Non-pigmented ciliary epithelial cell (primary cell): ENCODE results near the gene ANKRD10.

Experiments used
- DNase-seq: peaks from one replicate; pipeline ENCODE4 v3.0.0-alpha.2; 2010; ENCODE audit warnings: low read depth

The ANKRD10 gene

DNA sequence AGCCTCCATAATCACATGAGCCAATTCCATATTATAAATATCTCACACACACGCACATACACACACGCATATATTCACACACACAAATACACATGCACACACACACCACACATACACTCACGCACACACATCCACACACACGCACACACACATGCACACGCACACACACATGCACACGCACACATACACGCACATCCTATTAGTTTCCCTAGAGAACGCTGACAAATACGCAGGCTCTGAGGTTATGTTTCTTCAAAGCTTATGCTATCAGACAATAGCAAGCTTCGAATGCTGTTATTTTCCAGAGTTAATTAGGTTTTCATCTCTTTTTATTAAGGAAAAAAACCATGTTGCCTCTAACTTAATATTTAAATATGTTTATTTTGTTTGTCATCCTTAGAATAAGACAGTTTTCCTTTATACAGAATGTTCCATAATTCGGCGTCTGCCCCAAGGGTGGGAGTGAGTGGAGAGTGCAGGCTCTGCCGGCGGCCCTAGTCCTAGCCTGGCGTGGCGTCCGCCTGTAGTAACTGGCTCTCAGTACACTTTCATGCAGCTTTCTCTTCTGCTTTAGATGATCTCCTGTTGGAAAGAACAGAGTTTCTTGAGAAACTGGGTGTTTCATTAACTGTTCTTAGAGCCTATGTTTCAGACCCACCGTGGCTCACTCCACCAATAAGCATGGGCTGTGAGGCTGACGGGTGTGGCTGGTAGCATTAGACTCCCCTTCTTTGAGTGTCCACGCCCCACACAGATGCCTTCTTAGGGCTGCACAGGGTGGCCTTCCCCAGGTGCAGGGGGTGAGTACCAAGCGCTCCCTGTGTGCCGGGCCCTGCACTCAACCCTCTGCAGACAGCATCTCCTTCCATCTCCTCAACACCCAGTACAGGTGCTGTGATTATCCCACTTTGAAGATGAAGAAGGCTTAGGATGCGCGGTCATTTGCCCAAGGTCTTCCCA lies 30.4 kb upstream of the ANKRD10 start:
- no peak for DNase-seq

DNA sequence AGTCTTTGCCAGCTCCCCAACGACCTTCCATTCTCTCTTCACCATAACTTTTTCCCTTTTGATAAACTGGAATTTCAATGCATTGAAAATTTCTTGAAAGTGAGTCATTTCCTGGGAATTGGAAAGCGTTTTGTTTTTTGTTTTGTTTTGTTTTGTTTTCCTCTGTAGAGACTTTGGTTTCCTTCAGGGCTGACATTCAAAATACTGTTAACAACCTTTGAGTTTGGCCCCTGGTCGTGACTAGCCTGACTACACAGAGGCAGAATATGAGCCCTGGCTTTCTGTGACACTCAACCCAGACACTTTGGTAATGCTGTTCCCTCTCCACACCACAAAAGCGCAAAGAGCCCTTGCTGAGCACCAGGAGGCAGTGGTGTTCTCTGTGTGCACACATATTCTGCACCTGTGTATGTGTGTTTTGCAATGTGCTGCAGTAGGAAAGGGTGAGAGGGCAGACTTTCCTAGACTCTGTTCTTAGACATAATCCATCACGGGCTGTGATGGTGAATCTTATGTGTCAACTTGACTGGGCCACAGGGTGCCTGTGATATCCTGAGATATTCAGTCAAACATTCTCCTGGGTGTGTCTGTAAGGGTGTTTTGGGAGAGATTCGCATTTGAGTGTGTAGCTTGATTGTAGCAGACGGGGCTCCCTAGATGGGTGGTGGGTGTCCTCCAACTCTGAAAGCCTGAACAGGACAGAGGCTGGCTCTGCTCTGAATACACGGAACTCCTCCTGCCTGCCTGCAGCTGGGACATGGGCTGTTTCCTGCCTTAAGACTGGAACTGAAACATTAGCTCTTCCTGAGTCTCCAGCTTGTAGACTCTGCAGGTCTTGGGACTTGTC lies 29.5 kb upstream of the ANKRD10 start:
- DNase-seq = no peak

DNA sequence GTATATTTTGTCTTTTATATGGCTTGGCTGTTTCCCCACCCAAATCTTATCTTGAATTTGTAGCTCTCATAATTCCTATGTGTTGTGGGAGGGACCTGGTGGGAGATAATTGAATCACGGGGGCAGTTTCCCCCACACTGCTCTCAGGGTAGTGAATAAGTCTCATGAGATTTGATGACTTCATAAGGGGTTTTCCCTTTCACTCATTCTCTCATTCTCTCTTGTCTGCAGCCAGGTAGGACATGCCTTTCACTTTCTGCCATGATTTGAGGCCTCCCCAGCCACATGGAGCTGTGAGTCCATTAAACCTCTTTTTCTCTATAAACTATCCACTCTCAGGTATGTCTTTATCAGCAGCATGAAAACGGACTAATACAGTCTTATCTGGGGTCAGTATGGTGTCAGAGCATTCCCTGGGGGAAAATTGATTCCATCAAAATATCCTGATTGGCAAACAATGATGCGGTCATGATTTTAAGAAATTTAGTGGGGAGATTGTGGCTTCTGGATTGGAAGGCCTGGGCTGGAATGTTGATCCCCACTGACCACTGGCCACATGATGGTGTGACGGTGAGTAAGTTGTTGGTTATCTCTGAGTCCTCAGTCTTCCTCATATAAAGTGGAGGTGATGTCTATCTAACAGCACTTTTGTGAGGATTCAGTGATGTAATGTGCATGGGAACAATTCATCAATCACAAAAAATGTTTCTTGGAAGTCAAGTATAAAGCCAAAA lies 27.5 kb upstream of the ANKRD10 start:
- no peak for DNase-seq

DNA sequence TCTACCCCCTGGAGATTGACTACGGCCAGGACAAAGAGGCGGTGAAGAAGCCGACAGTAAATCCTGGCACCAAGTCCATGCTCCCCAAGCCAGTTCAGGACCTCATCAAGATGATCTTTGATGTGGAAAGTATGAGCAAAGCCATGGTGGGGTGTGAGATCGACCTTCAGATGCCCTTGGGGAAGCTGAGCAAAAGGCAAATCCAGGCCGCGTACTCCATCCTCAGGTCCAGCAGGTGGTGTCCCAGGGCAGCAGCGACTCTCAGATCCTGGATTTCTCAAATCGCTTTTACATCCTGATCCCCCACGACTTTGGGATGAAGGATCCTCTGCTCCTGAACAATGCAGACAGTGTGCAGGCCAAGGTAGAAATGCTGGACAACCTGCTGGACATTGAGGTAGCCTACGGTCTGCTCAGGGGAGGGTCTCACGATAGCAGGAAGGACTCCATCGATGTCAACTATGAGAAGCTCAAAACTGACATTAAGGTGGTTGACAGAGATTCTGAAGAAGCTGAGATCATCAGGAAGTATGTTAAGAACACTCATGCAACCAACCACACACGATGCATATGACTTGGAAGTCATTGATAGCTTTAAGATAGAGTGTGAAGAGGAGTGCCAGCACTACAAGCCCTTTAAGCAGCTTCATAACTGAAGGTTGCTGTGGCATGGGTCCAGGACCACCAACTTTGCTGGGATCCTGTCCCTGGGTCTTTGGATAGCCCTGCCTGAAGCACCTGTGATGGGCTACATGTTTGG lies 24.0 kb upstream of the ANKRD10 start:
- DNase-seq = no peak

DNA sequence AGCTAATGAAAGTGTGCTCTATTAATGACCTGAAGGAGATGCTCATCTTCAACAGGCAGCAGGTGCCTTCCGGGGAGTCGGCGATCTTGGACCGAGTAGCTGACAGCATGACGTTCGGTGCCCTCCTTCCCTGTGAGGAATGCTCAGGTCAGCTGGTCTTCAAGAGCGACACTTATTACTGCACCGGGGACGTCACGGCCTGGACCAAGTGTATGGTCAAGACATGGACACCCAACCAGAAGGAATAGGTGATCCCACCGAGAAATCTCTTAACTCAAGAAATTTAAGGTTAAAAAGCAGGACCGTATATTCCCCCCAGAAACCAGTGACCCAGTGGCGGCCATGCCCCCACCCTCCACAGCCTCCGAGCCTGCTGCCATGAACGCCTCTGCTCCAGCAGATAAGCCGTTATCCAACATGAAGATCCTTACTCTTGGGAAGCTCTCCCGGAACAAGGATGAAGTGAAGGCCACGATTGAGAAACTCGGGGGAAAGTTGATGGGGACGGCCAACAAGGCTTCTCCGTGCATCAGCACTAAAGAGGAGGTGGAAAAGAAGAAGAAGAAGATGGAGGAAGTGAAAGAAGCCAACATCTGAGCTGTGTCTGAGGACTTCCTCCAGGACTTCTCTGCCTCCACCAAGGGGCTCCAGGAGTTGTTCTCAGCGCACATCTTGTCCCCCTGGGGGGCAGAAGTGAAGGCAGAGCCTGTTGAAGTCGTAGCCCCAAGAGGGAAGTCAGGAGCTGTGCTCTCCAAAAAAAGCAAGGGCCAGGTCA lies 22.8 kb upstream of the ANKRD10 start:
- no peak for DNase-seq

DNA sequence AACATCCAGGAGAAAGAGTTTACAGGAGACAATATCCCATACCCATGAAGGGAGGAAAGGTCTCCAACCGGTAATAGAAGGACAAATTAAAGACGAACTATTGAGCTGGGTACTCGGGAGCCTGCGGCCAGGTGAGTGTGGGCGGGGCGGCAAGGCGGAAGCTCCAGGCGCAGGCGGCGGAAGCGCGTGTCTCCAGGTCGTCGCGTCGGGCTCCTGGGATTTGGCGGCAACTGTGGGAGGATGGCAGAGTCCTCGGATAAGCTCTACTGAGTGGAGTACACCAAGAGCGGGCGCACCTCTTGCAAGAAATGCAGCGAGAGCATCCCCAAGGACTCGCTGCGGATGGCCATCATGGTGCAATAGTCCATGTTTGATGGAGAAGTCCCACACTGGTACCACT lies 21.6 kb upstream of the ANKRD10 start:
- no peak for DNase-seq

DNA sequence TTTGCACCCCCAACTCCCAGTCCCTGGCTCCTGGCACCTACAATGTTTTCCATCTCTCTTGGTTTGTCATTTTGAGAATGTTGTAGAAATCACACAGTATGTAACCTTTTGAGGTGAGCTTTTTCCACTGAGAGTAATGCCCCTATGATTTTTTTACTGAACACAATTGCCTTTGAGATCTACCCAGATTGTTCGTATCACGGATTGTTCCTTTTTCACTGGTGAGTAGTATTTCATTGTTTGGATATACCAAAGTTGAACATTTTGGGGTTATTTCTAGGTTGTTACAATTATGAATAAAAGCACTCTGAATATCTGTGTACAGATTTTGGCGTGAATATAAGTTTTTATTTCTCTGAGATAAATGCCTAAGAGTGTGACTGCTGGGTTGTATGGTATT lies 17.7 kb upstream of the ANKRD10 start:
- DNase-seq = no peak

DNA sequence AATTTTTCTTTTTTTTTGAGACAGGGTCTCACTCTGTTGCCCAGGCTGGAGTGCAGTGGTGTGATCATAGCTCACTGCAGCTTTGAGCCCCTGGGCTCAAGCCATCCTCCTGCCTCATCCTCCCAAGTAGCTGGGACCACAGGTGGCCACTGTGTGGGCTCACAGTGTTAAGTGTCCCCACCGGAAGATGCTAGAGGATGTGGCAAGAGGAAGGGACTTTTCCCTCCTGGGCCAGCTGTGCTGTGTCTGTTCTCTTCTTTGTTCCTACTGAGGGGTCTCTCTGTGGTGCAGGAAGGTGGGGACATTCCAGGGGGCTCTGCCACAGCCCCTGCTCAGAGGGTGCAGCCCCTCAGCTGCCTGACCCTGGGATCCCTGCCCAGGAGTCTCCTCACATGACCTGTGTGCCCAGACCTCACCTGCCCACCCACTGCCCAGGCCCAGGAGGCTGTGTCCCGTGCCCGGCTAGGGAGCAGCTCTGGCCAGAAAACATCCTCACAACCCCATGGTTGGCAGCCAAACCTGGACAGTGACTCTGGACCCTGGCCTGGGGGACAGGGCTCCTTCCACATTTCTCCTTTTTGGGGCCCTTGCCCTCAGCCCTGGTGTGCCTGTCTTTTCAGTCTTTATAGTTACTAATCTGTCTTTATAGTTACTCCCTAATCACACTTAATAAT lies 14.4 kb upstream of the ANKRD10 start:
- DNase-seq = no peak

DNA sequence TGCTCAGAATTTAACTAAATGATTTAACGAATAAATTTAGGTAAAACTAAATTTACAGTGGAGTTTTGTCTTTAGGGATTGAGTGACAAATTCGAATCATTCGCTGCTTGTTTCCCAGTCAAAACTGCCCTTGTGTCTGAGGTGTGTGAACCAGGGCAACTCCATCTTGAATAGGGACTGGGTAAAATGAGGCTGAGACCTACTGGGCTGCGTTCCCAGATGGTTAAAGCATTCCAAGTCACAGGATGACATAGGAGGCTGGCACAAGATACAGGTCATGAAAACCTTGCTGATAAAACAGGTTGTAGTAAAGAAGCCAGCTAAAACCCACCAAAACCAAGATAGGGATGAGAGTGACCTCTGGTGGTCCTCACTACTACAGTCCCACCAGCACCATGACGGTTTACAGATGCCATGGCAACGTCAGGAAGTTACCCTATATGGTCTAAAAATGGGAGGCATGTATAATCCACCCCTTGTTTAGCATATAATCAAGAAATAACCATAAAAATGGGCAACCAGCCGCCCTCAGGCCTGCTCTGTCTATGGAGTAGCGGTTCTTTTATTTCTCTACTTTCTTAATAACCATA lies 10.2 kb upstream of the ANKRD10 start:
- DNase-seq = no peak

DNA sequence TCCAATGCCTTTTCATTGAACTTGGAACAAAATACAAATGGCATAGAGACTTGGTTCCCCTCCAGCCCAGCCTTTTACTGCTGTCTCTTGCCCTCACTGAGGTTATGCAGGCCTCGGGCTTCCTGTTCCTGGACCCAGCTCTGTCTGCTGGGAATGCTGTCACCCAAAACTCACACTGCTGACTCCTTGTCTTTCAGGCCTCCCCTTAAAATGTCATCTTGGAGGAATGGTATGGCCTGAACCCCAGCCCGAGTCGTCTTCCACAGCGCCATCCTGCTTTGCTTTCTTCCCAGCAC lies 9.7 kb upstream of the ANKRD10 start:
- DNase-seq = no peak

DNA sequence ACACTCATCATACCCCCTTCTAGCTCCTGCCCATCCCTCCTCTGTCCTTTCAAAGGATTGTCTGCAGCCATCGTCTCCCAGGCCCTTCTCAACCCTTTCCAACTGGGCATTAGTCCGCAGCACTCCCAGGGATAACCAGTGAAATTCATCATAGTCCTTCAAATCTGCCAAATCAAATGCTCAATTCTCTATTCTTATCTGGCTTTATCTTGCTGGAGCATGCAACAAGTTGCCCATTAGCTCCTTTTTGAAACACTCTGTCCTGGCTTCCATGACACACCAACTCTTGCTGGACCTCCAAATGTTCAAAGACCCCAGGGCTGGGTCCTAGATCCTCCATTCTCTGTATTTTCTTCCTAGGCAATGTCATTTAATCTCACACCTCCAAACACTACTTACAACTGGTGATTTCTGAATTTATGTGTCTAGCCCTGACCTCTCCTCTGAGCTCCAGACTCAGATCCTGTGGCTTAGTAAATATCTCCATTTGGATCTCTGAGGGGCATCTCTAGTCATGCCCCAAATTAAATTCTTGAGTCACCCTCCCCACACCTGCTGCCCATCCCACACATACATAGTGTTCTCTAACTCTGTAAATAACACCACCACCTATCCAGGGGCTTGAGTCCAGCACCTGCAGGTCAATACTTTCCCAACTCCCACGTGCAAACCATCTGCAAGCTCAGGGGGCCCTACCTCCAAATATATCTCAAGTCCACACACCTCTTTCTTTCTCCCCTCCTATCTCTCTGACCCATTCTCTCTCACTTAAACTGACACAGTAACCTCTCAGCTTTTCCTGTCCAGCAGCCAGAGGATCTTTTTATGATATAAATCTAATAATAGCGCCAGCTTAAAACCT lies 9.1 kb upstream of the ANKRD10 start:
- no peak for DNase-seq

DNA sequence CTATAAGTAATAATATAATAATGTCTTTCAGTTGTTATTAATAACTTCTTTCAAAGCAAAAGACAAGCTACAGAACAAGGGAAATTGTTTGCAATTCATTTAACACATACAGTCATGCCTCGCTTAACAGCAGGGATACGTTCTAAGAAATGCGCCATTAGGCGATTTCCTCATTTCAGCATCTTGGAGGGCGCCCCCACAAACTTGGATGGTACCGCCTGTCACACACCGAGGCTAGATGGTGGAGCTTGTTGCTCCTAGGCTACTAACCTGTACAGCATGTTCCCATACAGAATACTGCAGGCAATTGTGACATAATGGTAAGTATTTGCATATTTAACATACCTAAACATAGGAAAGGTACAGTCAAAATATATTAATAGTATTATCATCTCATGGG lies 8.2 kb upstream of the ANKRD10 start:
- DNase-seq = no peak

DNA sequence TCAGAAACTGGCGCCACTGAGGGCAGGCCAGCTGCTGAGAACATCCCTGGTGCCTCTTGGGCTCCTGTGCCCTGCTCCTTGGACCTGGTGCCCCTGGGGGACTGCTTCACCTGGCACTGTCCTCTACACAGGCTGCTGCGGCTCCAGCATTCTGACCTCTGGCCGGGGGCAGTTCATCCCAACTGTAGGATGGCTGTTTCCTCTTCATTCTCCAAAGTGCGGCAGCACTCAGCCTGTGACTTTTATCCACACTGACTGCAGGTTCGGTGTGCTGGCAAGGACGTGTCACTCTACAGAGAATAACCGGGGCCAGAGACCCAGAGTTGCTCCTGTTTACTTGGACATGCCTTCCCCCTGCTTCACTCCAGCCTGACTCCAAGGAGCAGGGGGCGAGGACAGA lies 7.6 kb upstream of the ANKRD10 start:
- DNase-seq = no peak

DNA sequence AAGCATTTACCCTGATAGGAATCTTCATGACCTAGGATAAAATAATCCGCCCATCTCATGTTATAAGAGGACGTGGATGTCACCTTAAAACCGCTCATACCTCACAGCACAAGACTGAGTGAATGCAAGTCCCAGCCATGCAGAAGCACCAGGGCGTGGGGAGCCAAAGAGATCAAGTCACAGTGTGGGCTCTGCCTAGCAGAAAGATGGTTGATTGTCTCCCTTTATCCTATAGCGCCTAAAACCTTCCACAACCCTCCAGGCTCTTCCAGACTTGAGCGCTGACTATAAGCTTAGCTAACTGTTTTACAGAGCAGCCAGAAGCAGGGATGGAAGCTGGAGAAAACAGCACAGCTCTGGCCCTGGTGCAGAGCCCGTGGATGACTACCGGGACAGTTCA lies 6.8 kb upstream of the ANKRD10 start:
- no peak for DNase-seq

DNA sequence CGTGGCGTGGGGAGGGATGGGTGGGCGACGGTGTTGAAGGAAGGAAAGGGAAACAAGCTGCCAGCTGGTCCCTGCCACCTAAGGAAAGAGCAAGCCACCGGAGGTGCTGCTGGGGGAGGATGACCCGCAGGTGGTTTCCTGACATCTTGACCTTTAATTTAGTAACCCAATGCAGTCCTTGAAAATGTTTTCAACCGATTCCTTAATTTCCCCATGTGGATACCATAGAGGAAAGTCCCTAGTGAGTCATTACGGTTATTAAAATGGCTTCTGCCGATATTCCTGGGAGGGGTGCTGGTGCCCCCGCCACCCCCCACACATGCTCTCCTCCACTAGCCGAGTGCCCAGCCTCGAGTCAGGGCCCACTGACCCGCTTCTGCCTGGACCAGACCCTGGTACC lies 6.3 kb upstream of the ANKRD10 start:
- DNase-seq = no peak

DNA sequence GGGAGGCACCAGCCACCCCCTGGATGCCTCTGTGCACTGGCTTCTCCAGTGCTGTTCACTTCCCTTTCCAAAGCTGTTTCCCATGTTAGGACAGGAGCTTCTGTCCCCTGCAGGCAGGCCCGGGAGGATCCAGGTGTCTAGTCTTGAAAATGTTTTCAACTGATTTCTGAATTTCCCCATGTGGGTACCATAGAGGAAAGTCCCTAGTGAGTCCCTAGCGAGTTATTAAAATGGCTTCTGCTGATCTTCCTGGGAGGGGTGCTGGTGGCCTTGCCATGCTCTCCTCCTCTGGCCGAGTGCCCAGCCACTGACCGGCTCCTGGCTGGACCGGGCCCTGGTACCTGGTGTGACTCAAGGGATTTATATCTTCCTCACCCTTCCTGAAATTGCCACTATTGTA lies 5.2 kb upstream of the ANKRD10 start:
- DNase-seq = no peak

DNA sequence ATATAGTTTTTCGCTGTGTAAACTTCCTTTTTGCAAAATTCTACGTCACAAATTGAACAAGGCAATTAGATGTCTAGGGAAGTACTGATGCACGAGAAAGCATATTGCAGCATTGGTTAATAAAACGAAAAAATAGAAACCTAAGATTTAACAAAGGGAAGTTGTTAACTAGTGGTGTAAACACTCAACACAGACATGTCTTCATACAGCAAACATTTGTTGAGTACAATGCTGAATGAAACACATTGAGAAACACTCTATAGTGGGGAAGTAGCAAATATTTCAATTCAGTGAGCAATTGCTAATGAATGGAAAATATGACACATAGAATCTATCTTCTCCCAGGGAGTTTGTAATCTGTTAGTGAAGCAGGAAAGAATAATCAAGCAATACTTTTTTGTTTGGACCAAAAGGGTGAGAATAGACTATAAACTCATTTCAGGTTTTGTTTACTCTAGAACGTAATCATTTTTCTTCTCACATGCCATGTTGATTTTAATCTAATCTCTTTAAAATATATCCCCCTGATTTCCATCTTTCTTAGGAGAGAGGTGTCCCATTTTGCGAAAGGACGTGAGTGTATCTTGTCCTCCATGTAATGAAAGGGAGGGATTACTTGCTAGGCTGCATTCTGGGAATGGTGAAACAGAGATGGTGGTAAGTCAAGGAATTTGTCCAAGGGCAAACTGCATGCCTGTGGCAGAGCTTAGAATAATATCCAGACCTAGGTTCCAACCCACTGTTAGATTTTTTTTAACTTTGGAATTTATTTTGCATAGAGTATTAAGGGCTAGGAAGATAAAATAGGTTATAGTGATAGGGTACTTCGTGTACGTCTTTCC lies 1.7 kb upstream of the ANKRD10 start:
- peak; percentile 77 for DNase-seq

DNA sequence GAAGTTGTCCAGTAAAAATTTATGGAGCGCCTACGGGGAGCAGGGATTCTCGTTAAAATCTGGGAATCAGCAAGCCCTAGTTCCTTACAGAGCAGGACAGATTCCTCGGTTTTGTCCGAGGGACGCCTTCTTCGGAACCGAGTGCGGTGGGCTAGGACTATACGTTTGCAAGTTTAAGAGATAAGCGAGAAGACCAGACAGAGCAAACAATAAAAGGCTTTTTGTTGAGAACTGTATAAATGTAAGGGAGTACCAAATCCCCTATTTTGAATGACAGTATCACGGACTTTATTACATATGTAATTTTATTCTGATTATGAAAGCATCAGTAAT lies 971 bp upstream of the ANKRD10 start:
- no peak for DNase-seq
